ACC112 (cell line): ENCODE measurements around the gene OR3A2.
"Not testable (repeated sequence)": the region's sequence is repeated elsewhere in the genome, so short reads cannot be mapped to it uniquely, and the experiment has no call there.

Source experiments
- H2AFZ ChIP-seq: fragments of 200-600 bp; sonication (generic); one replicate; pipeline ENCODE4 v1.6.0; 2017; ENCODE audit warnings: antibody characterized with exemption, low read length; ENCODE audit not compliant: unreplicated experiment
- H3K27ac ChIP-seq: fragments of 200-600 bp; sonication (generic); 2 replicates; pipeline ENCODE4 v1.5.1; 2014; ENCODE audit warnings: low read depth, mild to moderate bottlenecking, antibody characterized with exemption, low read length, moderate library complexity
- H3K27me3 ChIP-seq: fragments of 200-600 bp; sonication (generic); 2 replicates; pipeline ENCODE4 v1.6.1; 2014; ENCODE audit warnings: mild to moderate bottlenecking, antibody characterized with exemption, low read length, moderate library complexity, mixed read lengths; ENCODE audit not compliant: insufficient read depth
- H3K36me3 ChIP-seq: fragments of 200-600 bp; sonication (generic); 2 replicates; pipeline ENCODE4 v1.6.1; 2016; ENCODE audit warnings: mild to moderate bottlenecking, antibody characterized with exemption, low read length, moderate library complexity, mixed read lengths; ENCODE audit not compliant: insufficient read depth
- H3K4me1 ChIP-seq: fragments of 200-600 bp; sonication (generic); one replicate; pipeline ENCODE4 v1.6.1; 2016; ENCODE audit warnings: low read length, mixed read lengths; ENCODE audit not compliant: insufficient read depth, unreplicated experiment, control insufficient read depth
- H3K4me3 ChIP-seq: fragments of 200-600 bp; sonication (generic); 2 replicates; pipeline ENCODE4 v1.5.1; 2014; ENCODE audit warnings: mild to moderate bottlenecking, low read depth, low read length
- H3K79me2 ChIP-seq: fragments of 200-600 bp; sonication (generic); one replicate; pipeline ENCODE4 v1.6.0; 2016; ENCODE audit warnings: low read length; ENCODE audit not compliant: control insufficient read depth, unreplicated experiment, insufficient read depth

The OR3A2 gene

DNA sequence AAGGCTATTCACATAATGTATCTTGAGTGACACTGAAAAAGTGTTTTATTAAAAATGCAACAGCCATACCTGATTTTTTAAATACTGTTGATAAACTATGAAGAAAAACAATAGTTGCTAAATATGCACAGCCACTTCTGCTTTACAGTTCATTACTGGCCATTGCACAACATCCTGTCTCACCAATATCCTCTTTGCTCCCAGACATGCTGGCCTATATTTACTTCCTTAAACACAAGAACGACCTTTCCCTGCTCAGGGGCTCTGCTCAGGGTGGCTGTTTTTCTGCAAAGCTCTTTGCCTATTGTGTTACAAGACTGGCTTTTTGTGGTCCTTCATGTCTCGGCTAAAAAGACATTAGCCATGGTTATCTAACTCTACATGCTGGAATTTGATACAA is 147.4 kb downstream of the OR3A2 start:
- not testable (repeated sequence) for H2AFZ ChIP-seq, H3K36me3 ChIP-seq, H3K27me3 ChIP-seq, H3K27ac ChIP-seq, H3K4me3 ChIP-seq, H3K4me1 ChIP-seq, H3K79me2 ChIP-seq

DNA sequence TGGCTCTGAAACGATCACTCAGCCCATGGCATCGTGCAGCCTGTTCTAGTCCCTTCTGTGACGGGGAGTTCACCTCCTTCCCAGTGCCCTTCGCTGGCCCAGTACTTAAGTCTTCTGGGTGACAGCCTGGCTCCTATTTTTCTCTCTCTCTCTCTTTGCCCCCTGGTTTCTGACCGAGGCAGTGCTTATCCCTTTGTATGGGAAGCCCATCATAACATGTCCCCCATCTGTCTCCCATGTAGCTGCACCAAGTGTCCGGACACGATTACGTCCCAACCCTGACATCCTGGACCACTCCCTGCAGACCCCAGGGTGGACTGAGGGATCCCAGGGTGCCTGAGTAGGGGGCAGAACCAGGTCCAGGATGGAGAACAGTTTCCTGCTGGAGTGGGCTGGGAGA is 153.8 kb downstream of the OR3A2 start:
- H3K79me2 ChIP-seq, H3K27ac ChIP-seq, H3K4me3 ChIP-seq, H3K4me1 ChIP-seq, H3K36me3 ChIP-seq, H3K27me3 ChIP-seq, H2AFZ ChIP-seq: not testable (repeated sequence)
